CD8-positive, alpha-beta memory T cell (primary cell): ENCODE measurements around the gene TRPC3. TPM values are rescaled to one million over a fixed set of nuclear protein-coding genes. Genes with fewer than 3 reads are reported as not detected.

ENCODE experiments used
- polyA plus RNA-seq: library from polyadenylated mRNA; unstranded; fragments of 300-500 nt; fragmentation: Illumina TruSeq; gene quantifications from one replicate; pipeline ENCODE4 v1.2.3, GENCODE V29; 2021
- total RNA-seq, 2 experiments: library from RNA; stranded (reverse); gene quantifications; one replicate each; pipeline ENCODE4 v1.2.3, GENCODE V29; 2021

TRPC3 gene
- total and polyA plus RNA-seq, 3 experiments from 2014 or later = 0.15 to 0.35 TPM; not detected in 1

Other genes starting within 250 kb of the TRPC3 start
- gene SMIM43, start 186.9 kb downstream of the TRPC3 start, total RNA-seq = under 1 TPM; 0.44 to 0.47 TPM
- 0.23 TPM for gene SMIM43, start 186.9 kb downstream of the TRPC3 start, polyA plus RNA-seq
- 10 to 100 TPM; 72.2 to 72.9 TPM for gene EXOSC9, start 150.7 kb downstream of the TRPC3 start, total RNA-seq
- gene EXOSC9, start 150.7 kb downstream of the TRPC3 start, polyA plus RNA-seq = 41.7 TPM
- gene CCNA2, start 128.2 kb downstream of the TRPC3 start, total RNA-seq = 10 to 100 TPM; 72.1 to 73.5 TPM
- gene CCNA2, start 128.2 kb downstream of the TRPC3 start, polyA plus RNA-seq = 0.28 TPM
- 10 to 100 TPM; 23.3 to 23.4 TPM for gene BBS7, start 81.6 kb downstream of the TRPC3 start, total RNA-seq
- 10.8 TPM for gene BBS7, start 81.6 kb downstream of the TRPC3 start, polyA plus RNA-seq
- 10 to 100 TPM; 19.4 to 22.4 TPM for gene BLTP1, start 200.3 kb upstream of the TRPC3 start, total RNA-seq
- 9.6 TPM for gene BLTP1, start 200.3 kb upstream of the TRPC3 start, polyA plus RNA-seq